ENCODE results near the gene PRRG1. TPM values are rescaled to one million over a fixed set of nuclear protein-coding genes. Genes with fewer than 3 reads are reported as not detected.

The PRRG1 gene
- polyA plus RNA-seq, 1 donor from 2014 or later: 9.1 TPM

DNA sequence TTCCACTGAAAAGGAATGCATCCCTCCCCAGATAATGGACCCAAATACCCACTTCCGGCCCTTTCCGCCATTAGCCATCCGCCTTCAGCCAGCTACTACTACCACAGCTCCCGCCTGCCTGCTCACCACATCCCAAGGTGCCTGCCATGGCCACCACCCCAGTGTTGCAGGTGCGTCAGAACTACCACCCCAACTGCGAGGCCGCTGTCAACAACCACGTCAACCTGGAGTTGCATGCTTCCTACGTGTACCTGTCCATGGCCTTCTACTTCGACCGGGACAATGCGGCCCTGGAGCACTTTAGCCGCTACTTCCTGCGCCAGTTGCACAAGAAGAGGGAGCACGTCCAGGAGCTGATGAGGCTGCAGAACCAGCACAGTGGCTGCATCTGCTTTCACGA is 92.2 kb downstream of the PRRG1 start:
- H3F3A ChIP-seq (ENCODE audit: insufficient read depth, low read length, poor library complexity, severe bottlenecking): no peaks in the 10 kb centered on the region
- H3K79me2 ChIP-seq (replicated peaks; ENCODE audit: insufficient read depth, low read length): no peaks in the 10 kb centered on the region
- H3K9ac ChIP-seq (ENCODE audit: low read length): no peak overlapping the region
- no peaks in the 10 kb centered on the region for H3K9me2 ChIP-seq (ENCODE audit: insufficient read depth, low read length)
- no peaks in the 10 kb centered on the region for H3K36me3 ChIP-seq (ENCODE audit: insufficient read depth, low read length)
- no peak for TF ChIP-seq EZH2 (IDR thresholded peaks at IDR 0.05; ENCODE audit: borderline replicate concordance, insufficient read depth, low read length, poor library complexity, severe bottlenecking)
- no peak for TF ChIP-seq POLR2AphosphoS5 (IDR thresholded peaks at IDR 0.05)
- no peak for TF ChIP-seq RAD21 (conservative IDR thresholded peaks at IDR 0.05)
- TF ChIP-seq, protein P1, sequence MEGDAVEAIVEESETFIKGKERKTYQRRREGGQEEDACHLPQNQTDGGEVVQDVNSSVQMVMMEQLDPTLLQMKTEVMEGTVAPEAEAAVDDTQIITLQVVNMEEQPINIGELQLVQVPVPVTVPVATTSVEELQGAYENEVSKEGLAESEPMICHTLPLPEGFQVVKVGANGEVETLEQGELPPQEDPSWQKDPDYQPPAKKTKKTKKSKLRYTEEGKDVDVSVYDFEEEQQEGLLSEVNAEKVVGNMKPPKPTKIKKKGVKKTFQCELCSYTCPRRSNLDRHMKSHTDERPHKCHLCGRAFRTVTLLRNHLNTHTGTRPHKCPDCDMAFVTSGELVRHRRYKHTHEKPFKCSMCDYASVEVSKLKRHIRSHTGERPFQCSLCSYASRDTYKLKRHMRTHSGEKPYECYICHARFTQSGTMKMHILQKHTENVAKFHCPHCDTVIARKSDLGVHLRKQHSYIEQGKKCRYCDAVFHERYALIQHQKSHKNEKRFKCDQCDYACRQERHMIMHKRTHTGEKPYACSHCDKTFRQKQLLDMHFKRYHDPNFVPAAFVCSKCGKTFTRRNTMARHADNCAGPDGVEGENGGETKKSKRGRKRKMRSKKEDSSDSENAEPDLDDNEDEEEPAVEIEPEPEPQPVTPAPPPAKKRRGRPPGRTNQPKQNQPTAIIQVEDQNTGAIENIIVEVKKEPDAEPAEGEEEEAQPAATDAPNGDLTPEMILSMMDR (IDR thresholded peaks at IDR 0.05; ENCODE audit: poor library complexity, severe bottlenecking): no peak
- TF ChIP-seq EP300 (conservative IDR thresholded peaks at IDR 0.05; ENCODE audit: poor library complexity, severe bottlenecking): no peak
- TF ChIP-seq SMC3 (conservative IDR thresholded peaks at IDR 0.05; ENCODE audit: poor library complexity): no peak
- no peak overlapping the region for H3K4me3 ChIP-seq (ENCODE audit: low read length)
- no peak overlapping the region for H3K4me2 ChIP-seq (ENCODE audit: low read length)
- no peaks in the 10 kb centered on the region for H4K20me1 ChIP-seq (ENCODE audit: insufficient read depth)
- no peak overlapping the region for H3K27ac ChIP-seq (ENCODE audit: low read length)
- H2AFZ ChIP-seq (ENCODE audit: low read depth, low read length): no peak overlapping the region
- H3K27me3 ChIP-seq (ENCODE audit: insufficient read depth, low read depth, low read length): no peaks in the 10 kb centered on the region
- H3K9me3 ChIP-seq (ENCODE audit: low read length): no peaks in the 10 kb centered on the region

DNA sequence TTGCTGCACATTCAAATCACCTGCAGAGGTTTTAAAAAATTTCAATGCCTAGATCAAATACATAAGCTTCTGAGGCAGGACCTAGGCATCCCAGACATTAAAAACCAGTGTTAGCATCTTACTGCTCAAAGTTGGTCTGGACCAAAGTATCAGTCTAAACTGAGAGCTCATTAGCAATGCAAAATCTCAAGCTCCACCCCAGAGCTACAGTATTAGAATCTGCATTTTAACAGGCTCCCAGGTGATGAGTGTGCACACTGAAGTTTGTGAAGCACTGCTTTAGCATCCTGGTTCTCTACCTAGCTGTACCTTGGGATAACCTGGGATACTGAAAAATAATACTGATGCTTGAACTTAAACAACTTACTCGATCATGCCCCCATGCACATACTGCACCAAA is 96.0 kb downstream of the PRRG1 start:
- Histone ChIP-seq H3K9ac (ENCODE audit: low read length) (no peak overlapping the region), H3F3A (ENCODE audit: insufficient read depth, low read length, poor library complexity, severe bottlenecking) (no peaks in the 10 kb centered on the region), H2AFZ (ENCODE audit: low read depth, low read length) (no peak overlapping the region), H3K4me3 (ENCODE audit: low read length) (no peak overlapping the region), H3K36me3 (ENCODE audit: insufficient read depth, low read length) (no peaks in the 10 kb centered on the region), H3K79me2 (replicated peaks; ENCODE audit: insufficient read depth, low read length) (no peaks in the 10 kb centered on the region), H3K4me2 (ENCODE audit: low read length) (no peak overlapping the region), H3K27ac (ENCODE audit: low read length) (no peak overlapping the region), H3K27me3 (ENCODE audit: insufficient read depth, low read depth, low read length) (no peaks in the 10 kb centered on the region), H3K9me2 (ENCODE audit: insufficient read depth, low read length) (no peaks in the 10 kb centered on the region), H3K9me3 (ENCODE audit: low read length) (no peaks in the 10 kb centered on the region), H4K20me1 (ENCODE audit: insufficient read depth) (no peaks in the 10 kb centered on the region)
- TF ChIP-seq, protein P1 (IDR thresholded peaks at IDR 0.05; ENCODE audit: poor library complexity, severe bottlenecking): no peak

DNA sequence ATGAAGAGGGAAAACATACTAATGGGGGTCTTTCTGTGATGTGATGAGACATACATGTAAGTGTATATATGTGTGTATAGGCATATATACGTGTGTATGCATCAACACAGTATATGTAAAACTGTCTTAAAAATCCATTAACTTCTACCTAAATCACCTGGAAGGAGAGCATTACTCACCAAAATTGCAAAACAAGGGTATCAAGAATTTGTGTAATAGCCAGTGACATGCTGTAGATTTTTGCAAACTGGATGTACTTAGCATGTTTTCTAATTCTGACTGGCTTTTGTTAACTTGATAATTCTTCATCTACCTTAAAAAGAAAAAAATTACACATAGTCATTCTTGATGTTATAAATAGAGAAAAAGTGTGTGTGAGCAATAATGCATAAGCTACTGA is 104.7 kb downstream of the PRRG1 start:
- Histone ChIP-seq H3K4me2 (ENCODE audit: low read length) (no peak overlapping the region), H3K27ac (ENCODE audit: low read length) (no peak overlapping the region)

More for the DNA sequence above, 104.7 kb downstream of the PRRG1 start:
- Histone ChIP-seq H4K20me1 (ENCODE audit: insufficient read depth) (no peaks in the 10 kb centered on the region), H3K9ac (ENCODE audit: low read length) (no peak overlapping the region), H3K27me3 (ENCODE audit: insufficient read depth, low read depth, low read length) (no peaks in the 10 kb centered on the region), H3K4me3 (ENCODE audit: low read length) (no peak overlapping the region), H3K9me2 (ENCODE audit: insufficient read depth, low read length) (no peaks in the 10 kb centered on the region), H3F3A (ENCODE audit: insufficient read depth, low read length, poor library complexity, severe bottlenecking) (no peaks in the 10 kb centered on the region), H3K79me2 (replicated peaks; ENCODE audit: insufficient read depth, low read length) (no peaks in the 10 kb centered on the region), H3K36me3 (ENCODE audit: insufficient read depth, low read length) (no peaks in the 10 kb centered on the region), H3K9me3 (ENCODE audit: low read length) (no peaks in the 10 kb centered on the region), H2AFZ (ENCODE audit: low read depth, low read length) (no peak overlapping the region)
- TF ChIP-seq SMC3 (conservative IDR thresholded peaks at IDR 0.05; ENCODE audit: poor library complexity) (no peak), EZH2 (IDR thresholded peaks at IDR 0.05; ENCODE audit: borderline replicate concordance, insufficient read depth, low read length, poor library complexity, severe bottlenecking) (no peak), RAD21 (conservative IDR thresholded peaks at IDR 0.05) (no peak), MXI1 (conservative IDR thresholded peaks at IDR 0.05; ENCODE audit: poor library complexity, severe bottlenecking) (no peak), EP300 (conservative IDR thresholded peaks at IDR 0.05; ENCODE audit: poor library complexity, severe bottlenecking) (no peak), TAF1 (IDR thresholded peaks at IDR 0.05; ENCODE audit: low read depth) (no peak), POLR2AphosphoS5 (IDR thresholded peaks at IDR 0.05) (no peak)
- TF ChIP-seq, protein P1 (IDR thresholded peaks at IDR 0.05; ENCODE audit: poor library complexity, severe bottlenecking): no peak
- TF ChIP-seq, protein P2, sequence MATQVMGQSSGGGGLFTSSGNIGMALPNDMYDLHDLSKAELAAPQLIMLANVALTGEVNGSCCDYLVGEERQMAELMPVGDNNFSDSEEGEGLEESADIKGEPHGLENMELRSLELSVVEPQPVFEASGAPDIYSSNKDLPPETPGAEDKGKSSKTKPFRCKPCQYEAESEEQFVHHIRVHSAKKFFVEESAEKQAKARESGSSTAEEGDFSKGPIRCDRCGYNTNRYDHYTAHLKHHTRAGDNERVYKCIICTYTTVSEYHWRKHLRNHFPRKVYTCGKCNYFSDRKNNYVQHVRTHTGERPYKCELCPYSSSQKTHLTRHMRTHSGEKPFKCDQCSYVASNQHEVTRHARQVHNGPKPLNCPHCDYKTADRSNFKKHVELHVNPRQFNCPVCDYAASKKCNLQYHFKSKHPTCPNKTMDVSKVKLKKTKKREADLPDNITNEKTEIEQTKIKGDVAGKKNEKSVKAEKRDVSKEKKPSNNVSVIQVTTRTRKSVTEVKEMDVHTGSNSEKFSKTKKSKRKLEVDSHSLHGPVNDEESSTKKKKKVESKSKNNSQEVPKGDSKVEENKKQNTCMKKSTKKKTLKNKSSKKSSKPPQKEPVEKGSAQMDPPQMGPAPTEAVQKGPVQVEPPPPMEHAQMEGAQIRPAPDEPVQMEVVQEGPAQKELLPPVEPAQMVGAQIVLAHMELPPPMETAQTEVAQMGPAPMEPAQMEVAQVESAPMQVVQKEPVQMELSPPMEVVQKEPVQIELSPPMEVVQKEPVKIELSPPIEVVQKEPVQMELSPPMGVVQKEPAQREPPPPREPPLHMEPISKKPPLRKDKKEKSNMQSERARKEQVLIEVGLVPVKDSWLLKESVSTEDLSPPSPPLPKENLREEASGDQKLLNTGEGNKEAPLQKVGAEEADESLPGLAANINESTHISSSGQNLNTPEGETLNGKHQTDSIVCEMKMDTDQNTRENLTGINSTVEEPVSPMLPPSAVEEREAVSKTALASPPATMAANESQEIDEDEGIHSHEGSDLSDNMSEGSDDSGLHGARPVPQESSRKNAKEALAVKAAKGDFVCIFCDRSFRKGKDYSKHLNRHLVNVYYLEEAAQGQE (IDR thresholded peaks at IDR 0.05; ENCODE audit: borderline replicate concordance): no peak

All from neural cell (in vitro differentiated cells).